GM21423 (cell line): ENCODE data around the gene TOR1AIP2.
"Not testable (repeated sequence)": the region's sequence is repeated elsewhere in the genome, so short reads cannot be mapped to it uniquely, and the experiment has no call there.

ENCODE experiments used
- ATAC-seq: cut with Tn5 transposase; IDR thresholded peaks from one replicate; pipeline ENCODE4 v1.9.1; 2021; ENCODE audit warnings: mild to moderate bottlenecking, moderate library complexity; ENCODE audit not compliant: unreplicated experiment

The TOR1AIP2 gene

DNA sequence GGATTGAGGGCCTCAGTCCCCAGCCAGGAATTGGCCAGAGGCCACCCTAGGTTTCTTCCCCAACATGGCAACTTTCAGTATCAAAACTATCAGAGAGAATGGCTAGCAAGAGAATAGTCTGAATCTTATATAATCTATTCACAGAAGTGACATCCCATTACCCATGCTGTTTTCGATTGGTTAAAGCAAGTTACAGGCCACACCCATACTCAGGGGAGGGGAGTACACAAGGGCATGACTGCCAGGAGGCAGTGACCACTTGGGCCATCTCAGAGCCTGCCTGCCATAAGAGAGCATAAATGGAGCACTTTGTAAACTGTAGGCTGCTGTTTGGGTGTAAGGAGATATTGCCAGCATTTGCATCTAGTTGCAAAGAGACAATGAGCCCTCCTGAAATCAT lies 69.1 kb downstream of the TOR1AIP2 start:
- no peak for ATAC-seq

DNA sequence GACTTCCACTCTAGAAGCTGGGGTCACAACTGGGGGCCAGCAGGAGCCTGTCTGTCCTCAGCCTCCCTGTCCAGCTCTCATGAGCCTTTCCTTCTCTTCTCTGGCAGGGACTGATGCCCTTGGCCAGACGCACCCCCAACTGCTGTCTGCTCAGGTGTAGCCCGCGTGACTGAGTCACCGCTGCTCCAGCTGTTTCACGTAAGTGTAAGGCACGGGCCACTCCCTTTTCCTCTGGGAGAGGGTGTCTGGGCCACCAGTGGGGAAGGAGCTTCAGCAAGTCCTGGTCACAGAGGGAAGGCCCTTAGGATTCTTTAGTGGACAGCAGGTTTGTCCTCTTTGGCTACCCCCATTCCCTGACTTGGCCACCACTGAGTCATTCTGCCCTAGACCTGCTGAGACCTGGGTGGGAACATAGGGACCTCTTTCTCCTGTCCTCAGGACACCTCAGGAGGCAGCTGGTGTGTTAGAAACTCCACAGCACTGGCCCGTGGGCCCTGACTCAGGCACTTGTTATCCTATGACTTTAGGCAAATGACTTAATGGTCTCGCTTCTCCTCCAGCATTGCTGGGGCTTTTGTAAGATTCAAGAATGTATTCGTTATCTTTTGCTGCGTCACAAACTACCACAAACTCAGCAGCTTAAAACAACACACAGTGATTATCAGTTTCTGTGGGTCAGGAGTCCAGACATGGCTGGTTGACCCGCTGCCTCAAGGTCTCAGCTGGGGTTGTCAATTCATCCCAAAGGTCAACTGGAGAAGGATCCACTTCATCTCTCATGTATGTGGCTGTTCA lies 69.7 kb downstream of the TOR1AIP2 start:
- no peak for ATAC-seq

DNA sequence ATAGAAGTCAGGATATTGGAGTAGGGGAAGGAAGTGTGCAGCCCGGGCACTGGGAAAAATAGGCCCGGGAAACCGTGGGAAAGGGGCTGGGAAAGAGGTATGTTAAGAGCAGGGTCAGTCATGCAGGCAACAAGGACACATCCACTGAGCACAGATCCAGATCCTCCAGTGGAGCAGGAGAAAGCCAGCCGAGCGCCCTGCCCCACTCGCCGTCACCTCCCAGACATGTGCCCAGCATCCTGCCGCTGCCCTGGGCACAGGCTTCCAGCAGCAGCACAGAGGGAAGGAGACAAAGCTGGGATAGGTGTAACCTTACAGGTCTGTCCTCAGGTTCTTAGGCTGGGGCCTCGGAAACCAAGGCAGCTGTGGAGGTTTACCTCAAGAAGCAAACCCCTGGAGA lies 70.3 kb downstream of the TOR1AIP2 start:
- ATAC-seq, result no peak

DNA sequence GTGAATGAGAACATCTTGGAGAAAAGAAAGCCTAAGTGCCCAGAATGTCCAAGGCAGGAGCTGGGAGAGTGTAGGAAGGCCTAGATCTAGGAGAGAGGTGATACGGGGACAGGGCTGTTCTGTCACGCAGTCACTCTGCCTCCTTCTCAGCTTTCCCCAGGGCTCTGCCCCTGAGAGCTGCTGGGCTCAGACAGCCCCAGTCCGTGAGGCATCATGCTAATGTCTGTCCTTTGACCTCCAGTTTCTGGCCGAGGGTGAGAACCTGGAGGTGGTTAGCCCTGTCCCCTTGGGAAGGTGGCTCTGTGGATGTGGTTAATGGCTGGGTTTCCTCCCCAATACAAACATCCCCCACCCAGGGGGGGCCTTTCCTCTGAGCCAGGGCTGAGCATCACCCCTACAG lies 71.3 kb downstream of the TOR1AIP2 start:
- ATAC-seq, result no peak

DNA sequence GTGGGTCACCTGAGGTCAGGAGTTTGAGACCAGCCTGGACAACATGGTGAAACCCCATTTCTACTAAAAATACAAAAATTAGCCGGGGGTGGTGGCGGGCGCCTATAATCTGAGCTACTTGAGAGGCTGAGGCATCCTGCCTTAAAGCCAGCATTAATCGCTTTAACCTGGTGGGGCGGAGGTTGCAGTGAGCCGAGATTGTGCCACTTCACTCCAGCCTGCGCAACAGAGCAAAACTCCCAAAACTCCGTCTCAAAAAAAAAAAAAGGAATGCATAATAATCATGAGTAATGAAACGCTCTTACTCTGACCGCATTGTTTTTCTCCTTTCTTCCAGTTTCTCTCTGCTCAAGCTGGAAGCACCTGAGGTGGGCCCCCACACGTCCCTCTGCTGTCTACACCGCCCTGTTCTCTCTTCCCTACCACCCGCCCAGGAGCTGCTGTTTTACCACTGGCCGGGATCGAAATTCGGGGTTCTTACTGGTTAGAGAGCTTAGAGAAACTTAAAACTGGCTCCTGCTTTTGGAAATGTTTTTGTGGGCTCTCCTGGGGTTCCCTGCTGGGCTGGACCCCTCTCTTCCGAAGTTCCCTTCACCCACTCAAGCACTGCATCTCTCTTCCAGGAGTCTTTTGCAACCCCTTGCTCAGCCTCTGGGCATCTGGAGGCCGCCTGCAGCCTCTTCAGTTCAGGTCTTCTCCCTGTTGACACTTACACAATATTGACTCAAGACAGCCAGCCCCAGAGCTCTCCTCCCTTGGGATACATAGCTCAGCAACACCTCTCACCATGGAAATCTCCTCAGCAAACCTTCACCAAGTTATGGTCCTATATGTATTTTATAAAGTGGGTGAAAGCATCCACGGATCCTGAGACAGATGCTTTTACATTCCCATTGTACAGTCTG lies 72.1 kb downstream of the TOR1AIP2 start:
- no peak for ATAC-seq

DNA sequence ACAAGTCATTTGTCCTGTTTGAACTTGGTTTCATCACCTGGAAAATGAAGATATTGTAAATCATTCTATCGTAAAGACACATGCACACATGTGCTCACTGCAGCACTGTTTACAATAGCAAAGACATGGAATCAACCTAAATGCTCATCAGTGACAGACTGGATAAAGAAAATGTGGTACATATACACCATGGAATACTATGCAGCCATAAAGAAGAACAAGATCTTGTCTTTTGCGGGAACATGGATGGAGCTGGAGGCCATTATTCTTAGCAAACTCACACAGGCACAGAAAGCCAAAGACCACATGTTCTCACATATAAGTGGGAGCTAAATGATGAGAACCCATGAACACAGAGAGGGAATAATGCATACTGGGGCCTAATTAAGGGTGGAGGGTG lies 73.2 kb downstream of the TOR1AIP2 start:
- not testable (repeated sequence) for ATAC-seq

DNA sequence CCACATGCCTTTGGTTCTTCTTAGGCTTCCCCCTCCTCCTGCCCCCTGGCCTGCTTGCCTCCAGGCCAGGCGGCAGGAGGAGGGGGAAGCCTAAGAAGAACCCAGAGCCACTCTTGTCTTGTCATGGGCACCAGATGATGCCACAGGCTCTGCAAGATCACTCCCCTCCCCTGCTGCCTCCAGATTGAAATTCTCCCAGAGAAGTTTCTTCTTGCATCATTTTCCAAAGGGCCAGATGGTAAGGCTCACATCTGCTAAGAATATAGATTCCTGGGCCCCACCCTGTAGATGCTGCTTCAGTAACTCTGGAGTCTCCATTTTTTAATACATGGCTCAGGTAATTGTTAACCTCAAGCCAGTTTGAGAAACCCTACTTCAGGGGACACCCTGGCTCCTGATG lies 73.7 kb downstream of the TOR1AIP2 start:
- ATAC-seq, result no peak

DNA sequence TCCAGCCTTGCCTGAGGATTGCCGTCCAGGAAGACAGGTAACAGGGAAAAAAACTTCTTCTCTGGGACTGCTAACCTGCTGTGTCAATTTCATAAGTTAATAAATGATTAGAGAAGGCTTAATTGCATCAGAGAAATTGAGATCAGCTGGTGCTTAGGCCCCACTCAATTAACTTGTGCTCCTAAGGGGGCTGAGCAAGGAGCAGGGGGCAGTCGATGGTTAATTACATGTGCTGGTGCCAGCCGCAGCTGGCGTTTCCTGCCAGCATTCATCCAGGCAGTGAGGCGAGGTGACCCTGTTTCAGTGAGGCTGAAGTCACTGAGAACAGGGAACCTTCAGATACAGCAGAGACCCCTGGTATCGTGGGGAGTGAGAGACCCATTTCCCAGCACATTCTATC lies 74.5 kb downstream of the TOR1AIP2 start:
- ATAC-seq, result no peak

DNA sequence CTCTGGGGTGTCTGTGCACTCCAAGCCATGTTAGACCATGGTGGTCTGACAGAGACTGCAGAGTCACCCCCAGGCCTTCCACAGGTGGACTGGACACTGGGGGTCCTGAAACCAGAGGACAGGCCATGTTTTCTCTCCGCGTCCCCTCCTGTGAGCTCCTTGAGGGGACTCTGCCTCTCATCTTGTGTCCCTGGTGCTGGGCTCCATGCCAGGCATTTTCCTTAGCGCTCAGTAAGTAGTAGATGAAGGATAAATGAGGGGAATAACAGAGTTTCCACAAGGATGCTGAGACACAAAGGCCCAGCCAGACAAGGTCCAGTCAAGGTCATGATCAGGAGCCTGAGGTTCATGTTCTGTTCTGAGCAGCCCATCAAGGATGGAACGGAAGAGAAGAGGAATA lies 77.1 kb downstream of the TOR1AIP2 start:
- no peak for ATAC-seq

DNA sequence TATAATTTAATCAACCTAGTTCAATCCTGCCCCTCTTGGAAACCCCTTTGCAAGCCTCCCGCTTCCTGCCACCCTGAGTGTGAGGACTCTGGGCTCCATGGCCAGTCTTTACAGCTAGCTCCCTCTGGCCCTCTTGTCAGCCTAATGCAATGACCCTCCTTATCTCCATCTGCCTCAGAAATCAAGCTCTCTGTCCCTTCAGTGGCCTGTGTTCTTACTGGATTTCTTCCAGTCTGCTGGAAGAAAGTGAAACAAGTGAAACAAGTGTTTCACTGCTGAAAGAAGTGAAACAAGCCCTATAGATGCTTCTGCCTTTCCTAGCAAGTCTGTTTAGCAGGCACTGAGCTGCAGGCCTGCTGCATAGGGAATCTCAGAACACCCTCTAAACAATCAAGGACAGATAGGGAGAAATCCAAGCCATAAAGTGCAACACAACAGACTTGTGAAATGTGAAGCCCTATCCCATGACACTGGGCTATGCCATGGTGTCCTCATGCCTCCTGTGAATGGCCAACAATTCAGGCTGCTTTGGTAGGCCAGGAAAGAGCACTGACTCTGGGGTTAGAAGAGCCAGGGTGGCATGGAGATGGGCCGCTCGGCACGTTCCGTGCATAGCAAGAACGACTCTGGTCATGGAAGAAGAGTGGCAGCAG lies 78.6 kb downstream of the TOR1AIP2 start:
- ATAC-seq, result no peak

DNA sequence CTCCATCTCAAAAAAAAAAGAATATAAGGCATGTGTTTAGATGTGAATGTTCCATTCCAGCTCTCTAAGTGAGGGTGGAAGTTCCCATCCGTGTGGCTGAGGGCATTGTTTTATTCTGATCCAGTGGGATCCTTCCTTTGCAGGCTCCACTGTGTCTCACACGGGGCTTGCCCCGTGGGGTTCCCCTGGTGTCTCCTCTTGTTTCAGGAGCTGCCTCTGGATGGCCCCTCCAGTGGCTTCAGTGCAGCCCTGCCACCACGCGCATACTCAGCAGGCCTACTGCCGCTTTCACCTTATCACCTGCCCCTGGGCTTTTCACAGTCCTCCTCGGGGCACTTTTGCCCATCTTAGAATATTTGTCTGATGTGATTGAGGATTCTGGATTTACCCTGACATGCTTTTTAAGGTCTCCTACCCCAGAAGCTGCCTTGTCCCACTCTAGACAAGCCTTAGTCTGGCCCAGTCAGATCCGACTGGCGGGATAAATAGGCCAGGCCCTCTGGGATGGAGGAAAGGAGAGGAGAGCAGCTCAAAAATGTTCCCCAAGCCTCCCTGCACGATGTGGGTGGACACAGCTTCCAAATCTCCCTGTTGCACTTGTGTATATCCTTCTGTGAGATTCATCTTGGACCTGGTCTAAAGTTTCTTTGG lies 79.3 kb downstream of the TOR1AIP2 start:
- no peak for ATAC-seq

DNA sequence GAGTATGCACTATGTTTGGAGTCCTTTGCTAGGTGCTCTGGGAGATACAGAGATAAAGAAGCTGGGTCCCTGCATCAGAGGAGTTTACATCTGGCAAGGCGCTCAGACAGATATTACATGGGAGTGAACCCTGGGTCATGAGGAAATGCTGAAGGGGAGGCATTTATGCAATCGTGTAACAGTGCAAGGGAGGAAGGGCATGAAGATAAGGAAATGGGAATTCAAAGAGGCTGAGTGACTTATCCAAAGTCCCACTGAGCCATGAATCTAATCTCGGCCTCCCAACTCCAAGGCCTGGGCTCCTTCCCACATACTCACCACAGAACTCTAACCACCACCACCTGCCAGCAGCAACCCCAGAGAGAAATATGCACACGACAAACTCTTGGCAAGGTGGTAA lies 82.9 kb downstream of the TOR1AIP2 start:
- ATAC-seq, result no peak

DNA sequence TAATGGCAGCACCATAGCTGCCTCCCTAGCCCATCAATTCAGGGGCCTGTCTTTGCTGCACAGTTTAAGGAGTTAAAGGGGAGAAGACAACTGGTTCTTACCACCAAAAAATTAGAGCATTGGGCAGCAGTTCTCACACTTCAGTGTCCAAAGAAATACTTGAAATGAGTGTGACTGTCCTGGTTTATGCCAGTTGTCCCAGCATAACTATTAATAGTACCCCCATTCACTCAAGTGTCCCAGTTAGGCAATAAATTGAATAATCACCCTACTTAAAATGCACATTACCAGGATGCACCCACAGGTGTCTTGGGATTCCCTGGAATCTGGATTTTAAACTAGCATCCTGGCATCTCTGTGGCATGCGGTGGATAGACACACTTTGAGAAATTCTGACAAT lies 83.5 kb downstream of the TOR1AIP2 start:
- no peak for ATAC-seq

DNA sequence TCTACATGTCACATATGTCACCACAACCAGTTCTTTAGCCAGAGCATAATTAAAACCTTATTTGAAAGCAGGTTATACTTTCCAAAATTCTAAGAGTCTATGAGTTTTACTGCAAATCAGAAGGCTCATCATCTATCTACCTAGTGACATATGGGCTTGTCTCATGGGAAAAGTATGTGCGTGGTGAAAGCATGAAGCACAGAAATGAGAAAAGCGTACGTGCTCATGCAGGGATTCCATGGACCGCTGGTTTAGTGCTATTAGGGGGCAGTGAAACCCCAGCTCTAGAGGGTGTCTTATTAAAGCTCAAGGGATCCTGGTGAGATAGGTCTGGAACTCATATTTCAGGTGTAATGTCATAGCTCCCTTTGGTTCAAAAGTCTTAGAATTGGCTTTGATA lies 84.3 kb downstream of the TOR1AIP2 start:
- no peak for ATAC-seq
